ENCODE measurements around the gene INSIG1. TPM values are rescaled to one million over a fixed set of nuclear protein-coding genes. Genes with fewer than 3 reads are reported as not detected.

INSIG1 gene
- total and polyA plus RNA-seq, 5 donors = 14.1 to 21.5 (median 16.5) TPM

DNA sequence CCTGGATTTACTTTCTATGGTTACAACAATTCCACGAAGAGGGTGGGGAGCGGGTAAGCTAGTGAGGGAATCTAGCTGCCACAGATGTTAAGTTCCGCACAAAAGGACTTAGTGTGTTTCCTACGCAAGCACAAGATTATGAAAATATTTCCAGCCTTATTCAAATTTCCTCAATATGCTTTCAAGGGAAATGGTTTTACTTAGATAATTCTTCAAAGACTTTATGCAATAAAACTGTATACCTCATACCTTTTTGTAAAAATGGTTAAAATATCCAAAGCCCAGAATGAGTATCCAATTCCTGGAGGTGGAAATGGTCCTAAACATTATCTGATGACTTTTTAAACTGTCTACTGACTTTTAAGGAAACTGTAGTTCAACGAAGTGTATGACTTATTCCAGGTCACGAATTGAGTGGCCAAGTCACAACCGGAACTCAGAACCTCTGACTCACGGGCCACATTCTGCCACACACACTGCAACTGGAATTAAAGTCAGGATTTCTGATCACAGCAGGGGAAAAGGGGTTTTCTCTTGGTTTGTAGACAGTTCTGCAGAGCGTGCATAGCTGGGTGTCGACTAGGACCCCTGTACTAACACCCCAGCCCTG is 20.2 kb upstream of the INSIG1 start:
- Histone ChIP-seq H3K27ac (ENCODE audit: low read length) (no peak overlapping the region), H3K4me3 (ENCODE audit: low read length) (no peak overlapping the region), H3K4me1 (ENCODE audit: control insufficient read depth, insufficient read depth, low read length) (no peaks in the 10 kb centered on the region), H3K27me3 (ENCODE audit: control insufficient read depth, insufficient read depth) (no peaks in the 10 kb centered on the region), H3K9me3 (ENCODE audit: control insufficient read depth, low read length) (no peaks in the 10 kb centered on the region)
- ATAC-seq (no peak), DNase-seq (no peak)
- intact Hi-C loops (cut with DNase I) = no loop called here
- WGBS = 86% methylated on average over 10 of the region's 10 CpGs

- 76% methylated on average over 9 of the region's 9 CpGs for WGBS
- no peaks in the 10 kb centered on the region for H3K27me3 ChIP-seq (ENCODE audit: control insufficient read depth, insufficient read depth)
- intact Hi-C loops (cut with DNase I) = no loop called here
Measured at GRCh38 chr7:155278921-155279320, 18.8 kb upstream of the INSIG1 start.

GRCh38 chr7:155279787-155280445 is 17.8 kb upstream of the INSIG1 start:
- H3K9me3 ChIP-seq (ENCODE audit: control insufficient read depth, low read length) = no peaks in the 10 kb centered on the region
- ATAC-seq = no peak
- WGBS = 89% methylated on average over 14 of the region's 14 CpGs
- intact Hi-C loops (cut with DNase I) = no loop called here
- H3K27me3 ChIP-seq (ENCODE audit: control insufficient read depth, insufficient read depth) = no peaks in the 10 kb centered on the region
- no peak overlapping the region for H3K27ac ChIP-seq (ENCODE audit: low read length)
- no peak for DNase-seq
- H3K4me3 ChIP-seq (ENCODE audit: low read length) = no peak overlapping the region
- H3K4me1 ChIP-seq (ENCODE audit: control insufficient read depth, insufficient read depth, low read length) = no peaks in the 10 kb centered on the region

More at GRCh38 chr7:155278921-155279320, 18.8 kb upstream of the INSIG1 start:
- no peak overlapping the region for H3K27ac ChIP-seq (ENCODE audit: low read length)
- peak in 1 of 2 donors; percentile 29 for ATAC-seq
- H3K4me3 ChIP-seq (ENCODE audit: low read length) = no peak overlapping the region
- DNase-seq = peak in 1 of 3 donors; percentile 70
- H3K9me3 ChIP-seq (ENCODE audit: control insufficient read depth, low read length) = no peaks in the 10 kb centered on the region
- H3K4me1 ChIP-seq (ENCODE audit: control insufficient read depth, insufficient read depth, low read length) = no peaks in the 10 kb centered on the region

DNA sequence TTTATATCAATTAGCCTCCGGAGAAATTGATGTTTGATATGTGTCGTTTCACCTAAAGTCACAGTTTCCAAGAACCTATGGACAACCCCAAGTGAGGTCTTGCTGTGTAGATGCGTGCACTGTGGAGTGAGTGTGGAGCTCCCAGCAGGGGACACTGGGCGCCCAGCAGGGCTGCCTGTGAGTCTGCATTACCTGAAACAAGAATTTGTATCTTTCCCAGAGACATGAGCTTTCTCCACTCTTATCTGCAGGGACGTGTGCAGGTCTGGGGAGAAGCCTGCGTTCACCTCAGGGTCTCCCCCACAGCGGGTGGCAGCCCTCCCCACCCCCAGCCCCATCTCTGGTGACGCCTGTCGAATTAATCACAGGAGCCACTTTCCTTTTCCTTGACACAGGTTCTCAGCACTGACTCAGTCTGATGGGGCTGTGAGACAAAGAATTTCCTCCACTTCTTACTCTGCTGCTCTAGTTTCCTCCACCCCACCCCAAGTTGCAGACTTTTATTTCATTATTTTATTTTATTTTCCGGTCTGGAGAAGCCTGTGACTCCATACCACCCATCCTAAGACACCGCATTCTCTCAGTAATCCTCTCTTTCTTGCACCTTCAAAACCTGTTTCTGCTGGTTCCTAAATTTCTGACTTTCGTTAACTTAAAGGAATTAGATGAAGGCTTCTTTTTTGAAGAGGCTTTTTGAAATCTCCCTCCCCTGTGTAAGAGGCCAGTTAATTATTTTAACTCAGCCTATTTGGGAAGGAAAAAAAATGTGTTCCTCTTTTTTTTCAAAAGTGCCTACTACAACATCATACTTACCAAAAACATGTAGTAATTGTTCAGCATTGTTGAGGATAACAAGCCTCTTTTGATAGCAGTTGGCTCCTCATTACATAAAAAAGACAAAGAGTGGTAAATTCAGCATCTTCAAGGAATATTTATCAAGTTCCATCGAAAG is 17.0 kb upstream of the INSIG1 start:
- no peak overlapping the region for H3K27ac ChIP-seq (ENCODE audit: low read length)

DNA sequence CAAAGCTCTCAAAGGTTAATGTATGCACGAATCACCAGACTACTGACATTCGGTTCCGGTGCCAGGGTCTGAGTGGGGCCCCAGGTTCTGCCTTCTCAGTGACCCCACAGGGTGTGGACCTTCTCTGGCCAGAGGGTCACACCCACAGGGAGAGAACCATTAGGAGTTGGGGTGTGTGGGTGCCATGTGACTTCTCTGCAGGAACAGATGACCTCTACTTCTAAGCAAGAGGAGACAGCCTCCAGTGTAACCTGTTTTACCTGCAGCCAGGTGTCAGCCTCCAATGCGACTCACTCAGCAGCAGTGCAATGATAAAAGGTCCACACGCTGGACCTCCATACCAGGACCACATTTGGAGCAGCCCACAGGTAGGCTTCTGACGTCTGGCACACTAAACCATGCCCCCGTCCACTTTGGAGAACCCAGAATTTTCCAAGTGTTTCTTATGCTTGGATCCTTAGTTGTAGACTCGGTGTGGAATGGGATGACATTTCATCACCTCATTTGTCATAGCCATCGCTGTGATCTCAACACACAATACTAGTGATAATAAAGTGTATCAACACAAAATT is 16.2 kb upstream of the INSIG1 start:
- DNase-seq (no peak), ATAC-seq (no peak)
- 73% methylated on average over 9 of the region's 9 CpGs for WGBS
- no peak overlapping the region for H3K4me3 ChIP-seq (ENCODE audit: low read length)
- H3K4me1 ChIP-seq (ENCODE audit: control insufficient read depth, insufficient read depth, low read length) = no peaks in the 10 kb centered on the region
- intact Hi-C loops (cut with DNase I) = no loop called here
- H3K27me3 ChIP-seq (ENCODE audit: control insufficient read depth, insufficient read depth) = no peaks in the 10 kb centered on the region
- no peak overlapping the region for H3K27ac ChIP-seq (ENCODE audit: low read length)
- no peaks in the 10 kb centered on the region for H3K9me3 ChIP-seq (ENCODE audit: control insufficient read depth, low read length)

More for the DNA sequence above, 17.0 kb upstream of the INSIG1 start:
- H3K4me3 ChIP-seq (ENCODE audit: low read length) = no peak overlapping the region
- no peaks in the 10 kb centered on the region for H3K9me3 ChIP-seq (ENCODE audit: control insufficient read depth, low read length)
- intact Hi-C loops (cut with DNase I) = no loop called here
- H3K4me1 ChIP-seq (ENCODE audit: control insufficient read depth, insufficient read depth, low read length) = no peaks in the 10 kb centered on the region
- DNase-seq (no peak), ATAC-seq (no peak)
- no peaks in the 10 kb centered on the region for H3K27me3 ChIP-seq (ENCODE audit: control insufficient read depth, insufficient read depth)
- WGBS = 54% methylated on average over 13 of the region's 13 CpGs

DNA sequence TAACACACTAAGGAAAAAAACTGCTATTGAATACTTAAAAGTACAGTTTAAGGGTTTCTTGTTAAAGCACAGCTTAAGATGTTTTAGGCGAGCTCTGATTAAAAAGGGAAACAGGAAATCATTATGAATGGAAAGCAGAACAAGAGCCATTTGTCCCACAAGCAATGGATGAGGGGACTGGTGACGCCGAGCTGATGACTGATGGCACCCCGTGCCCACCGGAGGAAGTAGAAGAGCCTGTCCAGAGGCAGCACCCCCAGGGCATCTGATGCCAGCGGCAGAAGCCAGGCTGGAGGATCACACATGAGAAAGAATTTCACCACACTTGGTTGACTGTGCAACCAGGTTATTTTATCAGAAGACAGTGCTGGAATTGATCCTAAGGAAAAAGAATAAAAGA is 15.0 kb upstream of the INSIG1 start:
- ATAC-seq = no peak
- H3K27ac ChIP-seq (ENCODE audit: low read length) = no peak overlapping the region
- H3K4me1 ChIP-seq (ENCODE audit: control insufficient read depth, insufficient read depth, low read length) = no peaks in the 10 kb centered on the region
- H3K9me3 ChIP-seq (ENCODE audit: control insufficient read depth, low read length) = no peaks in the 10 kb centered on the region
- no peak overlapping the region for H3K4me3 ChIP-seq (ENCODE audit: low read length)
- intact Hi-C loops (cut with DNase I) = no loop called here
- H3K27me3 ChIP-seq (ENCODE audit: control insufficient read depth, insufficient read depth) = no peaks in the 10 kb centered on the region
- peak in 1 of 3 donors; percentile 69 for DNase-seq
- 47% methylated on average over 6 of the region's 6 CpGs for WGBS

DNA sequence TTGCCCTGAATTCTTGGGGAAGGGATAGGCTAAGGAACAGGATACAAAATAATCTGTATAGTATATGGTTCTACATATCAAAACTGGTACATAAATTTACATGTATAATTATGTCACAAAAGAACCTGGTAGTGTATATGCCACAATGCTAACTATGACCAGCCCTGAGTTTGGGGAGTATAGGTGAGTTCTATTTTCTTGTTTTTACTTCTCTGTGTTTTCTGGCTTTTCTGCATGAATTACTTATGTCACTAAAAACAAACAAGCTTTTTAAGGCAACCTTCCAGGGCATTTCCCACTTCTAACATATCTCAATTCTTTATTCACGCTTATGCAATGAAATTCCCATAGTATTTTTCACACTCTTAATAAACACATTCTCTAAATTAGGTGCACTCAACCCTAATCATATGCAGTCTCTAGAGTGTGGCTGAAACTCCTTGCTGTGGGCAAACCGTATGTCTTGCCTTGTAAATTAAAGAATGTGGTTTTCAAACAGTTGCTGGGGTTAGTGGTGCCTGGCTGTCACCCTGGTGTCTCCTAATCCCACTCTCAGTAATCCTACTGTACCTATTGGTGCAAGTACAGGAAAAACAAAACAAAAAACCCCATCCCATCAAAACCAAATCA is 14.0 kb upstream of the INSIG1 start:
- ATAC-seq (no peak), DNase-seq (no peak)
- H3K9me3 ChIP-seq (ENCODE audit: control insufficient read depth, low read length) = no peaks in the 10 kb centered on the region
- no peaks in the 10 kb centered on the region for H3K4me1 ChIP-seq (ENCODE audit: control insufficient read depth, insufficient read depth, low read length)
- no peaks in the 10 kb centered on the region for H3K27me3 ChIP-seq (ENCODE audit: control insufficient read depth, insufficient read depth)
- 38% methylated on average over 2 of the region's 2 CpGs for WGBS
- H3K4me3 ChIP-seq (ENCODE audit: low read length) = no peak overlapping the region
- no peak overlapping the region for H3K27ac ChIP-seq (ENCODE audit: low read length)
- intact Hi-C loops (cut with DNase I) = no loop called here

GRCh38 chr7:155284496-155285274 is 13.0 kb upstream of the INSIG1 start:
- no peak overlapping the region for H3K4me3 ChIP-seq (ENCODE audit: low read length)
- ATAC-seq (no peak), DNase-seq (no peak)
- no peaks in the 10 kb centered on the region for H3K4me1 ChIP-seq (ENCODE audit: control insufficient read depth, insufficient read depth, low read length)
- no peaks in the 10 kb centered on the region for H3K27me3 ChIP-seq (ENCODE audit: control insufficient read depth, insufficient read depth)
- 81% methylated on average over 10 of the region's 10 CpGs for WGBS
- H3K27ac ChIP-seq (ENCODE audit: low read length) = no peak overlapping the region
- intact Hi-C loops (cut with DNase I) = no loop called here
- no peaks in the 10 kb centered on the region for H3K9me3 ChIP-seq (ENCODE audit: control insufficient read depth, low read length)

DNA sequence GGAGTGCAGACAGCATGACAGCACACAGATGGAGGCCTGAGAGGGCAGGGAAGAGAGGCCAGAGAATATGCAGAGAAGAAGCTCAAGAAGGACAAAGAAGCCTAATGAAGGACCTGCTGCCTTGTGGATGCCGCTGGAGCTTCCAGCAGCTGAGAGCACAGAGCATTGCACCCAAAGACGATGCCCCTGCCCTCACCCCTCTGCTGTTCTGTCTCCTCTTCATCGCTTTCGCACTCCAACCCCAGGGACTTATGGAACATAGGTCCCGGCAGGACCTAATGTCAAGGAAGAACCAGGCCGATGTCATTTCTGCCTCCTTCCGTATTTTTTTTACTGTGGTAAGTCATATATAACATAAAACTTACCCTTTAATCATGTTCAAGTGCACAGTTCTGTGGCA is 12.3 kb upstream of the INSIG1 start:
- Histone ChIP-seq H3K4me3 (ENCODE audit: low read length) (no peak overlapping the region), H3K27me3 (ENCODE audit: control insufficient read depth, insufficient read depth) (no peaks in the 10 kb centered on the region), H3K27ac (ENCODE audit: low read length) (no peak overlapping the region), H3K9me3 (ENCODE audit: control insufficient read depth, low read length) (no peaks in the 10 kb centered on the region), H3K4me1 (ENCODE audit: control insufficient read depth, insufficient read depth, low read length) (no peaks in the 10 kb centered on the region)
- ATAC-seq (no peak), DNase-seq (no peak)
- intact Hi-C loops (cut with DNase I) = no loop called here
- WGBS = 92% methylated on average over 7 of the region's 7 CpGs

GRCh38 chr7:155285833-155286232 is 11.8 kb upstream of the INSIG1 start:
- intact Hi-C loops (cut with DNase I) = no loop called here
- DNase-seq = no peak
- no peak overlapping the region for H3K27ac ChIP-seq (ENCODE audit: low read length)
- no peak overlapping the region for H3K4me3 ChIP-seq (ENCODE audit: low read length)
- 72% methylated on average over 11 of the region's 11 CpGs for WGBS
- no peak for ATAC-seq
- H3K9me3 ChIP-seq (ENCODE audit: control insufficient read depth, low read length) = no peaks in the 10 kb centered on the region
- H3K4me1 ChIP-seq (ENCODE audit: control insufficient read depth, insufficient read depth, low read length) = no peaks in the 10 kb centered on the region
- H3K27me3 ChIP-seq (ENCODE audit: control insufficient read depth, insufficient read depth) = no peaks in the 10 kb centered on the region

Measured in right cardiac atrium (tissue), 5 donors.